Daoy (cell line): ENCODE data around the gene MANEAL. TPM values are rescaled to one million over a fixed set of nuclear protein-coding genes. Genes with fewer than 3 reads are reported as not detected.
"Not testable (repeated sequence)": the region's sequence is repeated elsewhere in the genome, so short reads cannot be mapped to it uniquely, and the experiment has no call there.

Experiments used
- DNase-seq: peaks from one replicate; pipeline ENCODE4 v3.0.0-alpha.2; 2015; ENCODE audit warnings: low read depth
- total RNA-seq: library from RNA; depleted of rRNA; stranded (reverse); fragments of >200 nt; shearing (Covaris generic); gene quantifications from 2 replicates; pipeline ENCODE4 v1.2.3, GENCODE V29; 2014; rRNA removed

Gene MANEAL
- 2.6 and 4.4 TPM in 2 replicates for total RNA-seq

GRCh38 chr1:37793773-37794371, at the start of gene MANEAL:
Gene MANEAL (plus strand): TSS chr1:37793847. CDS start chr1:37794183, 336 bp downstream.
- peak; percentile 68 for DNase-seq

- DNase-seq: no peak
These were observed 46.8 kb upstream of the MANEAL start for GRCh38 chr1:37746806-37747205.

GRCh38 chr1:37748565-37748964, 45.1 kb upstream of the MANEAL start:
- no peak for DNase-seq

- no peak for DNase-seq
These were observed 41.4 kb upstream of the MANEAL start for GRCh38 chr1:37752213-37752582.

- peak; percentile 47 for DNase-seq
These were observed 40.8 kb upstream of the MANEAL start for GRCh38 chr1:37752583-37753471.

- no peak for DNase-seq
These were observed 40.0 kb upstream of the MANEAL start for GRCh38 chr1:37753473-37754321.

GRCh38 chr1:37755290-37755689, 38.4 kb upstream of the MANEAL start:
- DNase-seq: peak; percentile 40

GRCh38 chr1:37755951-37756560, 37.6 kb upstream of the MANEAL start:
- no peak for DNase-seq

- no peak for DNase-seq
These were observed 34.2 kb upstream of the MANEAL start for GRCh38 chr1:37759451-37759850.

- no peak for DNase-seq
These were observed 32.1 kb upstream of the MANEAL start for GRCh38 chr1:37761416-37762095.

GRCh38 chr1:37762516-37762915, 31.1 kb upstream of the MANEAL start:
- no peak for DNase-seq

- no peak for DNase-seq
These were observed 29.7 kb upstream of the MANEAL start for GRCh38 chr1:37763791-37764413.

GRCh38 chr1:37764414-37764825, 29.2 kb upstream of the MANEAL start:
- peak; percentile 61 for DNase-seq

- DNase-seq: peak; percentile 28
These were observed 28.7 kb upstream of the MANEAL start, which contains the start of gene EPHA10 for GRCh38 chr1:37764888-37765441. Gene EPHA10 (minus strand): TSS chr1:37765120. CDS start chr1:37765066, 54 bp downstream.

- peak; percentile 32 for DNase-seq
These were observed 27.6 kb upstream of the MANEAL start for GRCh38 chr1:37765916-37766664.

GRCh38 chr1:37767488-37767887, 26.2 kb upstream of the MANEAL start:
- DNase-seq: no peak

GRCh38 chr1:37771440-37771839, 22.2 kb upstream of the MANEAL start:
- DNase-seq: not testable (repeated sequence)

GRCh38 chr1:37776946-37777516, 16.6 kb upstream of the MANEAL start:
- DNase-seq: no peak

GRCh38 chr1:37778654-37779053, 15.0 kb upstream of the MANEAL start:
- no peak for DNase-seq
